Measurements from ENCODE around the gene MNT. TPM values are rescaled to one million over a fixed set of nuclear protein-coding genes. Genes with fewer than 3 reads are reported as not detected.

Gene MNT
- polyA plus RNA-seq, 1 donor (not counting 4 experiments of a cell fraction or from before 2014, with no cell fraction given), result 2.0 TPM

DNA sequence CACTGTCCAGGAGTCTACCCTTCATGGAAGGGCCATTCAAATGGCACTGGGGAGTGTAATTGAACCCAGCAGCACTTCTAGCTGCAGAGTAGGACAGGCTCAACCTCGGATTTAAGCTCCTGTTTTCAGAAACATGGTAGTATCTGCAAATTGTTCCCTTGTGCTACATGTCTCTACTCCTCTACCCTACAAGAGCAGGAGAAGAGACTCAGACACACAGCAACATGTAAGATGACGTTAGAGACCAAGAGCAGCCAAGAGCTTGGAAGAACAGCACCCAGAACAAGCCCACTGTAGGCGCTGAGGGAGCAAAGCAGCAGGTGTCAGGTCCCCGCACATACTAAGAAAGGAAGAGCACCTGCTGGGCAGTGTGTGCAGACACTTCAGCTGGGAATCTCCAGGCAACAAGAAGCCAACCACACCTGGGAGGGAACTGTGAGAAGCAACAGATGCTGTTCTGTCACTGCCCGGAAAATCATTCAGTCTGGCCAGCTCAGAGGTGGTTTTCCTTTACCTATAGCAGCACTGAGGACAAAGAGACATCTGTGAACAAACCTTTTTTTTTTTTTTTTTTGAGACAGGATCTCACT is 35.6 kb upstream of the MNT start:
- no peak for FAIRE-seq
- peaks cover 16 to 29% of the 10 kb centered on the region in 2 experiments for H3K36me3 ChIP-seq (ENCODE audit: control insufficient read depth in 2 of 2, extremely low read depth in 1 of 2, insufficient read depth in 2 of 2, low read length in 2 of 2)
- H3K9me3 ChIP-seq (ENCODE audit: control insufficient read depth, low read depth, low read length), result no peaks in the 10 kb centered on the region

DNA sequence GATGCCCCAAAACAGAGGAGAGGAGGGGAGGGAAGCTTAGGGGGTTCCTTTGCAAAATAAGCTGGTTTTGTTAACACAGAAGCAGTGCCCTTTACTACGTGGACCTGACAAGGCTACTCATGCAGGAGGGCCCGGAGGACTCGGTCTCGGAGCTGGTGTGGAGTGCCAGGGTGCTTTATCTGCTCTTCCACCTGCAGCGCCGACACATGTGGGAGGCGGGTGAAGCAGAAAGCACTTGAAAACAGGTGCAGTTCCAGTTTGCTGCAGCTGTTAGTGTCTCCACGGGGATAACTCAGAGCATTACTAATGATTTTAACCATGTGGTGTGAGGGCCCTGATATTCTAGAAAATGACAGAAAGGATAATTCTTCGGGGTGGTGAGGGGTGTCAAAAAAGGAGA is 35.0 kb upstream of the MNT start:
- peaks cover 2% of the 10 kb centered on the region for H3K79me2 ChIP-seq (ENCODE audit: control insufficient read depth, insufficient read depth, low read length)
- H3K27ac ChIP-seq (ENCODE audit: control insufficient read depth, insufficient read depth, low read length), result no peak overlapping the region
- no peak overlapping the region for H3K9ac ChIP-seq (ENCODE audit: control insufficient read depth, extremely low read depth, insufficient read depth, low read length)
- DNase-seq (ENCODE audit: low read depth, low spot score) (no peak), FAIRE-seq (no peak)
- H3K27me3 ChIP-seq (ENCODE audit: control insufficient read depth, extremely low read depth, insufficient read depth, low read length), result no peaks in the 10 kb centered on the region
- no peaks in the 10 kb centered on the region for H3K9me3 ChIP-seq (ENCODE audit: control insufficient read depth, low read depth, low read length)
- dilution Hi-C loops (cut with MboI; ENCODE audit: extremely low pct_ligation_motif_present, low sequenced_read_pairs), result no loop called here
- no peaks in the 10 kb centered on the region for H3K9me1 ChIP-seq (ENCODE audit: control insufficient read depth, extremely low read depth, insufficient read depth, low read length)
- peaks cover 10% of the 10 kb centered on the region for H3K4me1 ChIP-seq (ENCODE audit: control insufficient read depth, extremely low read depth, insufficient read depth, low read length)
- H2AFZ ChIP-seq (ENCODE audit: control insufficient read depth, low read length), result no peak overlapping the region
- H3K4me3 ChIP-seq (ENCODE audit: control insufficient read depth in 2 of 3, extremely low read depth in 1 of 3, insufficient read depth in 2 of 3, low read depth in 1 of 3, low read length in 3 of 3), result no peak overlapping the region
- H3K36me3 ChIP-seq (ENCODE audit: control insufficient read depth in 2 of 2, extremely low read depth in 1 of 2, insufficient read depth in 2 of 2, low read length in 2 of 2), result peaks cover 12 to 29% of the 10 kb centered on the region in 2 experiments
- TF ChIP-seq EZH2 (IDR thresholded peaks at IDR 0.05; ENCODE audit: low read length), result no peak
- no peak for TF ChIP-seq CTCF (optimal IDR thresholded peaks at IDR 0.05 in 1 of 3, IDR thresholded peaks at IDR 0.05 in 1 of 3, conservative IDR thresholded peaks at IDR 0.05 in 1 of 3; ENCODE audit: extremely low read depth in 1 of 3, insufficient read depth in 2 of 3, low read length in 3 of 3)
- H4K20me1 ChIP-seq (ENCODE audit: control insufficient read depth, extremely low read depth, insufficient read depth, low read length), result no peaks in the 10 kb centered on the region
- no peak overlapping the region for H3K4me2 ChIP-seq (ENCODE audit: control insufficient read depth, extremely low read depth, insufficient read depth, low read depth, low read length)

More for the DNA sequence above, 35.6 kb upstream of the MNT start:
- no peak overlapping the region for H3K4me2 ChIP-seq (ENCODE audit: control insufficient read depth, extremely low read depth, insufficient read depth, low read depth, low read length)
- no peak for TF ChIP-seq CTCF (optimal IDR thresholded peaks at IDR 0.05 in 1 of 3, IDR thresholded peaks at IDR 0.05 in 1 of 3, conservative IDR thresholded peaks at IDR 0.05 in 1 of 3; ENCODE audit: extremely low read depth in 1 of 3, insufficient read depth in 2 of 3, low read length in 3 of 3)
- TF ChIP-seq EZH2 (IDR thresholded peaks at IDR 0.05; ENCODE audit: low read length), result no peak
- peaks cover 2% of the 10 kb centered on the region for H3K79me2 ChIP-seq (ENCODE audit: control insufficient read depth, insufficient read depth, low read length)
- dilution Hi-C loops (cut with MboI; ENCODE audit: extremely low pct_ligation_motif_present, low sequenced_read_pairs), result no loop called here
- H2AFZ ChIP-seq (ENCODE audit: control insufficient read depth, low read length), result no peak overlapping the region
- H3K9ac ChIP-seq (ENCODE audit: control insufficient read depth, extremely low read depth, insufficient read depth, low read length), result no peak overlapping the region
- H3K27ac ChIP-seq (ENCODE audit: control insufficient read depth, insufficient read depth, low read length), result no peak overlapping the region
- no peak overlapping the region for H3K4me3 ChIP-seq (ENCODE audit: control insufficient read depth in 2 of 3, extremely low read depth in 1 of 3, insufficient read depth in 2 of 3, low read depth in 1 of 3, low read length in 3 of 3)
- peaks cover 10% of the 10 kb centered on the region for H3K4me1 ChIP-seq (ENCODE audit: control insufficient read depth, extremely low read depth, insufficient read depth, low read length)
- no peaks in the 10 kb centered on the region for H4K20me1 ChIP-seq (ENCODE audit: control insufficient read depth, extremely low read depth, insufficient read depth, low read length)
- H3K9me1 ChIP-seq (ENCODE audit: control insufficient read depth, extremely low read depth, insufficient read depth, low read length), result no peaks in the 10 kb centered on the region
- no peaks in the 10 kb centered on the region for H3K27me3 ChIP-seq (ENCODE audit: control insufficient read depth, extremely low read depth, insufficient read depth, low read length)
- no peak for DNase-seq (ENCODE audit: low read depth, low spot score)

Data from keratinocyte (primary cell).